Epidermal melanocyte (primary cell): ENCODE results near the gene FKBP2.
A peak's percentile ranks its signal among the peaks of the same experiment; 100 is the strongest.

Experiments
- DNase-seq: peaks from one replicate; pipeline ENCODE4 v3.0.0; 2011; ENCODE audit warnings: low spot score; ENCODE audit not compliant: insufficient read length

The FKBP2 gene

GRCh38 chr11:64249038-64249437, 8.1 kb downstream of the FKBP2 start:
- DNase-seq, result no peak

GRCh38 chr11:64249563-64250414, 8.9 kb downstream of the FKBP2 start:
- DNase-seq, result no peak

GRCh38 chr11:64250415-64251015, 9.6 kb downstream of the FKBP2 start:
- DNase-seq, result no peak

- DNase-seq, result peak; percentile 82
Measured at GRCh38 chr11:64251016-64251752, 10.3 kb downstream of the FKBP2 start, which contains the start of gene PLCB3. Gene PLCB3 (plus strand): TSS chr11:64251530. CDS start chr11:64251650, 120 bp downstream.

DNA sequence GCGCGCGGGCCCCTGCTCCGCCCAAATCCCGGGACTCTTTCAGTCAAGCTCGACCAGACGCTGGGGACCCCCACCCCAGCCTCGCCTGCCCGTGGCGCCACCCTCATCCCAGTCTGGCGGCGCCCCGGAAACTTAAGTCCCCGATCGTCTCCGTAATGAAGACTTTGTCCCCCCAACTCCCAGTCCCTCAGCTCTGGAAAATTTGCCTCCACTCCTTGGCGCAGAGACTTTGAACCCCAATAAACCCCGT, 10.8 kb downstream of the FKBP2 start:
- DNase-seq, result no peak

GRCh38 chr11:64252003-64252872, 11.3 kb downstream of the FKBP2 start:
- DNase-seq, result peak; percentile 76

GRCh38 chr11:64253043-64253442, 12.1 kb downstream of the FKBP2 start:
- DNase-seq, result no peak

DNA sequence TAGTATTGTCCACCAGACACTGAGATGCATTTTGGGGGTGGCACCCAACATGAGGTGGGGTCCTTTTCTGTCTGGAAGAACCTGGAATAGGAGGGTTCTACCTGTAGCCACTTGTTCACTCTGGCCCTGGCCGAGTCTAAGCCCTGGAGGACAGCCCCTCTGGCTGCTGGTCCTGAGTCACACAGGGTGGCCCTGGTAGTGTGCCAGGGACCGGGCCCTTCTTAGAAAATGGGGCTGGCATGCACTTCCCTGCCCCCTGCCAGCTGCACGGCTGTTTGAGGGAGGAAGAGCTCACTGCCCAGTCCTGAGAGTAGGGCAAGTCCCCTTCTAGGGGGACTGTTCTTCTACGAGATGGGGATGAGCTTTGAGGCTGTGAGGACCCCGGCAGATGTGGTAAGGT, 12.6 kb downstream of the FKBP2 start:
- DNase-seq, result no peak

- no peak for DNase-seq
Measured at GRCh38 chr11:64254326-64254725, 13.4 kb downstream of the FKBP2 start.

- DNase-seq, result no peak
Measured at GRCh38 chr11:64255135-64256128, 14.5 kb downstream of the FKBP2 start.

GRCh38 chr11:64256300-64256699, 15.4 kb downstream of the FKBP2 start:
- DNase-seq, result no peak

DNA sequence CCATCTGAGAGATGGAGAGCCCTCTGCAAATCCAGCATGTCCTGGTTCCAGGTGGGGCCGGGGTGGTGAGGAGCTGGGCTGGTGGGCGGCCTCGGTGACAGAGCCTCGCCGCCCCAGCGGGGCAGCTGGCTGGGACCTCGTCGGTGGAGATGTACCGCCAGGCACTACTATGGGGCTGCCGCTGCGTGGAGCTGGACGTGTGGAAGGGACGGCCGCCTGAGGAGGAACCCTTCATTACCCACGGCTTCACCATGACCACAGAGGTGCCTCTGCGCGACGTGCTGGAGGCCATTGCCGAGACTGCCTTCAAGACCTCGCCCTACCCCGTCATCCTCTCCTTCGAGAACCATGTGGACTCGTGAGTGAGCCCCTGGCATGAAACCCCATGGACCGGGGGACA, 17.5 kb downstream of the FKBP2 start:
- no peak for DNase-seq

GRCh38 chr11:64258946-64259532, 18.1 kb downstream of the FKBP2 start:
- no peak for DNase-seq

GRCh38 chr11:64259533-64260067, 18.7 kb downstream of the FKBP2 start:
- DNase-seq, result no peak

DNA sequence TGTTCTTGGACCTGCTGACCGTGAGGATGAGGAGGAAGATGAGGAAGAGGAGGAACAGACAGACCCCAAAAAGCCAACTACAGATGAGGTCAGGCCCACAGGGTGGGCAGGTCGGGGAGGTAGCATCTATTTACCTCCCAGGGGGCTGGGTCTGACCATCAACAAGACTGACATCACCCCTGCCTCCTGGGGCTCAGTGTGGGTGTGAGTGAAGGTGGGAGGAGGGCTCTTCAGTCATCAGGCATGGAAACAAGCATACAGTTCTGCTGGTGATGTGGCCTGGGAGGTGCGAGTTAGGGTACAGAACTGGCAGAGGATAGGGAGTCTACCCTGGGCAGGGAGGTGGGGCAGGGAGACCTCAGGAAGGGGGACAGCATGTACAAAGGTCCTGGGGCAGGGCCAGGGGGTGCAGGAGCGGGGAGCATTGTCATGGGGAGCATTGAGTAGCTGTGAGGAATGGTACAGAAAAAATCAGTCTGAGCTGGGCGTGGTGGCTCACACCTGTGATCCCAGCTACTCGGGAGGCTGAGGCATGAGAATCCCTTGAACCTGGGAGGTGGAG, 19.3 kb downstream of the FKBP2 start:
- no peak for DNase-seq

DNA sequence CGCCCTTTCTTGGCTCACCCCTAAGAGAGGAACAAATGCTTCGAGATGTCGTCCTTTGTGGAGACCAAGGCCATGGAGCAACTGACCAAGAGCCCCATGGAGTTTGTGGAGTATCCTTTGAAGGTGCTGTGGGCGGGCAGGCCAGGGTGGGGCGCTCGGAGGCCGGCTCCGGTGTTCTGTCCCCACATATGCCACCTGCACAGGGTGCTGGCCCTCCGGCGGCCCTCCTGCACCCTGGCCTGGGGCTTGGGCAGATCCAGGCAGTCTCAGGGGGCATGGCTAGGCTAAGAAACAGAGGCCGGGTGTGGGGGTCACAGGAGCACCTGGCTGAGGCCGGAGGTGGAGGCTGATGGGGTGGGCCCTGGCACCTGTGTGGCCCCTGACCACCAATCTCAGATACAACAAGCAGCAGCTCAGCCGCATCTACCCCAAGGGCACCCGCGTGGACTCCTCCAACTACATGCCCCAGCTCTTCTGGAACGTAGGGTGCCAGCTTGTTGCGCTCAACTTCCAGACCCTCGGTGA, 20.7 kb downstream of the FKBP2 start:
- no peak for DNase-seq

DNA sequence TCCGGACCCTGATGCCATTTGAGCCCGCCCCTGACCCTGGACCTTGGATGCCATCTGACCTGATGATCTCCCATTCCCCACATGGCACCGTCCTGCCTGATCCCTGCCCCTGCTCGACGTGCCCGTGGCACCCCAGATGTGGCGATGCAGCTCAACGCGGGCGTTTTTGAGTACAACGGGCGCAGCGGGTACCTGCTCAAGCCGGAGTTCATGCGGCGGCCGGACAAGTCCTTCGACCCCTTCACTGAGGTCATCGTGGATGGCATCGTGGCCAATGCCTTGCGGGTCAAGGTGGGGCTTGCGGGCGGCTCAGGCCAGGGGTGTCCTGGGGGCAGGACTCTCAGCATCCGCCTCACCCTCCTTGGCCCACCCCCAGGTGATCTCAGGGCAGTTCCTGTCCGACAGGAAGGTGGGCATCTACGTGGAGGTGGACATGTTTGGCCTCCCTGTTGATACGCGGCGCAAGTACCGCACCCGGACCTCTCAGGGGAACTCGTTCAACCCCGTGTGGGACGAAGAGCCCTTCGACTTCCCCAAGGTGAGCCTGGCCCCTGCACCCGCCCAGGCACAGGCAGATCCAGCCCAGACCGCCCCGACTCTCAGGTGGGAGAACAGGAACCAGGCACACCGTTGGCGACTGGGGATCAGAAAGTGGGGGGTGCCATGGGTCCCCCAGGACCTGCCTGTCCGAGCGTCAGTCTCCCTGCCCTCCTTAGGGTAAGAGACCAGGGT, 21.5 kb downstream of the FKBP2 start:
- DNase-seq, result no peak
